ENCODE results near the gene TAF3.

The TAF3 gene

DNA sequence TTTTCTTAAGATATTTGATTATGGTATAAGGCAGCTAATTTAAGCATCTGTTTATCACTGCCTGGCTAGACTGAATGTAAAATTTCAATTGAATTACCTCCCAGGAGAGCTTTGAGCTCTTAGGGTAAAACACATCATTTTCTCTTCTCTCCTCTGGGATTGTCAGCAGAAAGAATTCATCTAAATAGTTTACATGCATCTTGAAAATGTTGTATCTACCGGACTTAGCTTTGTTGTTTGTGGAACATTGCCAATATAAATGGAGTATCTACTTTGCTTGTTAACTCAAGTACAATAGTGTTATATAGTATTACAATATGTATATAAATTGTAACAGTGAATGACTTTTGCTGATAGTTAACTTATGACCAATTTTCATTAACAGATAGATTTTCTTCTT, 73.3 kb downstream of the TAF3 start (continued):
- TF ChIP-seq, protein P1, sequence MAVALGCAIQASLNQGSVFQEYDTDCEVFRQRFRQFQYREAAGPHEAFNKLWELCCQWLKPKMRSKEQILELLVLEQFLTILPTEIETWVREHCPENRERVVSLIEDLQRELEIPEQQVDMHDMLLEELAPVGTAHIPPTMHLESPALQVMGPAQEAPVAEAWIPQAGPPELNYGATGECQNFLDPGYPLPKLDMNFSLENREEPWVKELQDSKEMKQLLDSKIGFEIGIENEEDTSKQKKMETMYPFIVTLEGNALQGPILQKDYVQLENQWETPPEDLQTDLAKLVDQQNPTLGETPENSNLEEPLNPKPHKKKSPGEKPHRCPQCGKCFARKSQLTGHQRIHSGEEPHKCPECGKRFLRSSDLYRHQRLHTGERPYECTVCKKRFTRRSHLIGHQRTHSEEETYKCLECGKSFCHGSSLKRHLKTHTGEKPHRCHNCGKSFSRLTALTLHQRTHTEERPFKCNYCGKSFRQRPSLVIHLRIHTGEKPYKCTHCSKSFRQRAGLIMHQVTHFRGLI (tag by site-specific recombination; IDR thresholded peaks at IDR 0.05), result no peak
- TF ChIP-seq ZNF501 (tag by site-specific recombination; IDR thresholded peaks at IDR 0.05), result no peak
- 0 out of 2 replicates have a peak, but pooled peaks have one; percentile 56 for TF ChIP-seq OVOL3 (tag by site-specific recombination; IDR thresholded peaks at IDR 0.05)
- no peak for TF ChIP-seq ZNF354C (tag by site-specific recombination; IDR thresholded peaks at IDR 0.05; ENCODE audit: borderline replicate concordance, low read depth)
- peak; percentile 97 for TF ChIP-seq PRDM6 (tag by site-specific recombination; IDR thresholded peaks at IDR 0.05)
- TF ChIP-seq PRDM2 (tag by site-specific recombination; IDR thresholded peaks at IDR 0.05; ENCODE audit: borderline replicate concordance), result no peak
- no peak for TF ChIP-seq ZNF776 (tag by site-specific recombination; IDR thresholded peaks at IDR 0.05; ENCODE audit: borderline replicate concordance)
- TF ChIP-seq FEZF1 (tag by site-specific recombination; IDR thresholded peaks at IDR 0.05), result peak; percentile 26; the same call in 1 of the 2 replicates

DNA sequence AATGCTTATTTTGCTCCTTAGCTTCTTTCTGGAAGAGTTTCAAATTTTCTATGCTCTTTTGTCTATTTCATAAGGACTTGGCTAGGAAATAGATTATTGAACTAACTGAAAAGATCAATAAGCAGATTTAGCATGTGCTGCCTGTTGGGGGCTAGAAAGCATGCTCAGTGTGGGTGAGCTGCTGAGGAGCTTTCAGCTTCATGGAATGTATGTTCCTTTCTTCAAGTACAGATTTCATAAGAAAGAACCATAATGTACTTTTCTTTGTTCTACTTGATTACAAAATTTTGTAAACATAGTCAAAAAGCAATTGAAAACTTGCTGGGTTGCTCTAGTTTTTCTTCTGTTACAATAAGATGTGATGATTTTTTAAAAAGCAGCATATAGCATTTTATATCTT, 73.8 kb downstream of the TAF3 start:
- ChIA-PET CTCF (interaction anchor here (0.6 to 1.1 kb wide), 2 partner anchors 101 to 1318 kb away, joined by 4 to 5 read pairs; no protein-coding TSS in a partner anchor), POLR2A (no interaction called here)
- Histone ChIP-seq H3K36me3 (ENCODE audit: control insufficient read depth in 2 of 2, insufficient read depth in 1 of 2, low read length in 2 of 2) (peaks cover 0 to 4% of the 10 kb centered on the region in 2 experiments; a peak in 1 of 3 replicates), H3K4me3 (ENCODE audit: low read depth, low read length) (no peak overlapping the region), H3K9me3 (ENCODE audit: control insufficient read depth, insufficient read depth, low read depth, low read length) (no peaks in the 10 kb centered on the region), H3K27ac (ENCODE audit: extremely low read depth, low read depth, low read length) (no peak overlapping the region), H3K4me1 (ENCODE audit: control insufficient read depth, insufficient read depth, low read length) (peaks cover 32% of the 10 kb centered on the region)
- TF ChIP-seq ZNF121 (tag by site-specific recombination; IDR thresholded peaks at IDR 0.05), result no peak
- TF ChIP-seq ZNF558 (tag by site-specific recombination; IDR thresholded peaks at IDR 0.05), result peak; percentile 74; the same call in 1 of the 2 replicates

GRCh38 chr10:7895699-7896090, 77.4 kb downstream of the TAF3 start:
- POLR2A ChIA-PET, result no interaction called here
- TF ChIP-seq ZFP41 (tag by site-specific recombination; IDR thresholded peaks at IDR 0.05; ENCODE audit: borderline replicate concordance) (no peak), ZNF501 (tag by site-specific recombination; IDR thresholded peaks at IDR 0.05) (no peak)

More at GRCh38 chr10:7895699-7896090, 77.4 kb downstream of the TAF3 start:
- H3K36me3 ChIP-seq (ENCODE audit: control insufficient read depth in 2 of 2, insufficient read depth in 1 of 2, low read length in 2 of 2), result peaks cover 0 to 4% of the 10 kb centered on the region in 2 experiments; a peak in 1 of 3 replicates
- peaks cover 29% of the 10 kb centered on the region for H3K4me1 ChIP-seq (ENCODE audit: control insufficient read depth, insufficient read depth, low read length)
- H3K27ac ChIP-seq (ENCODE audit: extremely low read depth, low read depth, low read length), result no peak overlapping the region
- H3K9me3 ChIP-seq (ENCODE audit: control insufficient read depth, insufficient read depth, low read depth, low read length), result no peaks in the 10 kb centered on the region
- no peak overlapping the region for H3K4me3 ChIP-seq (ENCODE audit: low read depth, low read length)
- CTCF ChIA-PET, result no interaction called here

Measured in HEK293 (cell line).